GM19467 (cell line): ENCODE measurements around the gene RNF220.

Experiments used
- ATAC-seq: cut with Tn5 transposase; IDR thresholded peaks from one replicate; pipeline ENCODE4 v1.9.1; 2021; ENCODE audit warnings: mild to moderate bottlenecking, moderate library complexity; ENCODE audit not compliant: unreplicated experiment

Gene RNF220

DNA sequence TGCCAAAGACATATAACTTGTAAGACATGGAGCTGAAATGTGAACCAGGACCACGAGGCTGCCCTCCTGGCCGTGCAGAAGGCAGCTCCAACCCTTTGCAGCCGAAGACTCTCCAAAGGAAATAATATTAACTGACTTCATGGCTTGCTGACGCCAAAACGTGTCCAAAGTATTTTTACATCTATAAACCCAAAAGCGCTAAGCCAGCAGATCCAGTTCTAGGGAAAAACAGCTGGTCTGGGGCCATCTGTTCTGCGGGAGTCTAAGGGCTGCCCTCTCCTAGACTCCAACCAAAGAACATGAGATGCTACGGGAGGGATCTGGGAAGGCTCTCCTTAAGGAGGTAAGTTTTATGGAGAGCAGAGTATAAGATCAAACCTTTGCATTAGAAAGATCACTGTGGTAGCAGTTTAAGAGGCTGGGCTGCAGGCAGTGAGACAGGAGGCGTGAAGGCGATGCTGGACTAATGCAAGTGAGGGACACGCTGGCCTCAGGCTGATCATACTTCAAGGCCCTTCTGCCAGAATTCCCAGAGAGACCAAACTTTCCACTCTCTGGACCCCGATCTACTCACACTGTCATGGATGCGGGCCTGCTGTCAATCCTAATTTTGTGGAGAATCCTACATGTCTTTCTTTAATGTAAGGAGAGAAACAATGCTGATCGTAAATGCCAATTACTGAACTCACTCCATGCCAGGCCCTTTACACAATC lies 268.1 kb downstream of the RNF220 start:
- no peak for ATAC-seq

DNA sequence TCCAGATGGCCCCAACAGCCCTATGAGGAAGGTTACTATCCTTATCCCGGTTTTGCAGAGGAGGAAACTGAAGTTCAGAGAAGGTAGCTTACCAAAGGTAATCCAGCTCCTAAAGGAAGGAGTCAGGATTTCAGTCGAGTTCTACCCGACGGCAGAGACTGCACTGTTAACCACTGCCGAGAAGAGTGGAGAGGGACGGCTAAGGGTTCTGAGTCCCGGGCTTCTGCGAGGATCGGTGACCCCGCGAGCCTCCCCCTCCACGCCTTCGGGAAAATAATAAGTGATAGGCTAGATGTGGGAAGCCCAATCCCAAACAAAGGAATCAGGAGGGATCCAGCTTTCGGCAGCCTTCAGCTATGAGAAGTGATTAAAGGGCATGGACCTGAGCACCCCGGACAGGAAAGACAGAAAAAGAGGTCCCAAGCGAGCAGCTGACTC lies 268.6 kb downstream of the RNF220 start:
- ATAC-seq = peak; percentile 0

DNA sequence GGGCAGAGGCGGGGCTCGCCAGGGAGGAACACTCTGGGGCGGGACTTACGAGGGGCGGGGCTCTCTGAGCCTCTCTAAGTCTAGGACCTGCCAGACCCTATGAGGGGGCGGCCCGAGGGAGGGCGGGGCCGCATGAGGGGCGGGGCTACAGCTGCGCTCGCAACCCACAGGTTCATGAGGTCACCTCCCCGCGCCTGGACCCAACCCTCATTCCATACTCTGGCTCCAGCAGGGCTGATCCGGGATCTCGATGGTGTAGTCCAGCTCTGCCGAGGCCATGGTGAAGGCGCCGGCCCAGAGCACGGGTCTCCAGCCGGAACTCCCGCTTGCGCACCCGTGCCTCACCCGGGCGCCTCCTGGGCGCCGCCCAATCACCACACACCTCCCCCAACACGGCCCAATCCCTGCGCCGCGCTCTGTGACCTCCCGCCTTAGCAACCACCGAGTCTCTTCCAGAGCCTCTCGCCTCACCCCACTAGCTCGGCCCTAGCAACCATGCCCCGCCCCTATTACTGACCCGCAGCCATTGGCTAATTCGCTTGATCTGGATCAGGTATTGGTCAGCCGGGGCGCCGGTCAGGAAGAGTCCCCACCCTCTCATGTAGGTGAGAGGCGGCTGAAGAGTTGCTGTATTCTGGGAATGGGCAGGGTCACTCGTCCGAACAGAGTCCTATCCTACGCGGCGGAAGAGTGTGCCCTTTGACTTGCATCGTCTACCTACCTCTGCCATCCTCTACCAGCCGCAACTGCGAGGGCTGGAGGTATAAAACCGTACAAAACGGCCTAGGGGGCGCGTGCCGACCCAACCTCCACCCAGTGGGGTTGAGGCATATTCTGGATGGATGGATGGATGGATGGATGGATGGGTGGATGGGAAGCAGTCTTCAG lies 269.3 kb downstream of the RNF220 start, which contains the start of the genes ARMH1 and TMEM53:
Gene ARMH1, plus strand, starts transcription at position 602 of the 888 bp plus-strand sequence. CDS start 14,984 bp downstream, outside the sequence.
Gene TMEM53, minus strand, starts transcription at position 369 of the 888 bp plus-strand sequence. Its CDS starts 90 bp downstream, at position 279.
- ATAC-seq = peak; percentile 90

DNA sequence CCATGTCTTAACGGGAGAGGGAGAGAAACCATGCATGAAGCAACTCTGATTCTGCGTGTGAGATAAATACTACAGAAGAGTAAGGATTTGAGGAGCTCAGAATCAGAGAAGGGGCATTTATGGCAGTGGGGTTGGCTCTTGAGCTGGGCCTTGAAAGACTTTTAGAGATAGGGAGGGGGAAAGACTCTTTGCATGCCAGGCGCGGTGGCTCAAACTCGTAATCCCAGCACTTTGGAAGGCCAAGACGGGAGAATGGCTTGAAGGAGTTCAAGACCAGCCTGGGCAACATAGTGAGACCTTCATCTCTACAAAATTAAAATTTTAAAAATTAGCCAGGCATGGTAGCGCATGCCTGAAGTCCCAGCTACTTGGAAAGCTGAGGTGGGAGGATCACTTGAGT lies 270.1 kb downstream of the RNF220 start:
- no peak for ATAC-seq

DNA sequence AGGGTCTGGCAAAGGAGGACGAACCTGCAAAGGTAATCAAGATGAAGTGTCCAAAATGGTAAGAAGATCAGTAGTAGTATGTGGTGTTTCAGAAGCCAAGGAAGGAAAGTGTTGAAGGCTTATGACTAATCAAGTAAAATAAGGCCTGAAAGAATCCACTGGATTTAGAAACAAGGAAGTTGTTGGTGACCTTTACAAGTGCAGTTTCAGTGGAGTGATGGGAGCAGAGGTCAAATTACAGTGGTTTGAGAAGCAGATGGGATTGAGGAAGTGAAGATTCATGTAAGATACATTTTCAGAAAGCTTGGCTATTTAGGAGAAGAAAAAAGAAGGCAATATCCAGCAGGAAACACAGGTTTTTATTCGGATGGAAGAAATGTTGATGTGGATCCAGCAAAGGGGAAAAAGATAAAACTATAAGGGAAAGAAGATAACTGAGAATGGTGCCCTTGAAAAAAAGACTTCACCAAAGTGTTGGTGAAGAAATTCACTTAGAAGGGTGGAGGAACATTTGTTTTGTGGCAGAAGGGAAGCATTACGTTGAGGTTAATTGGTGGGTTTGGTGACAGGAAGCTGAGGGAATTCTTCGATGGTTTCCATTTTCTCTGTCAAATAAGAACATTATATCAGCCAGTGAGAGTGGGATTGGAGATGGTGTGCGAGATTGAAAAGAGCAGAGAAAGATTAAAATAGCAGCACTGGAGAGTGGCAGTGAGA lies 271.6 kb downstream of the RNF220 start:
- no peak for ATAC-seq

DNA sequence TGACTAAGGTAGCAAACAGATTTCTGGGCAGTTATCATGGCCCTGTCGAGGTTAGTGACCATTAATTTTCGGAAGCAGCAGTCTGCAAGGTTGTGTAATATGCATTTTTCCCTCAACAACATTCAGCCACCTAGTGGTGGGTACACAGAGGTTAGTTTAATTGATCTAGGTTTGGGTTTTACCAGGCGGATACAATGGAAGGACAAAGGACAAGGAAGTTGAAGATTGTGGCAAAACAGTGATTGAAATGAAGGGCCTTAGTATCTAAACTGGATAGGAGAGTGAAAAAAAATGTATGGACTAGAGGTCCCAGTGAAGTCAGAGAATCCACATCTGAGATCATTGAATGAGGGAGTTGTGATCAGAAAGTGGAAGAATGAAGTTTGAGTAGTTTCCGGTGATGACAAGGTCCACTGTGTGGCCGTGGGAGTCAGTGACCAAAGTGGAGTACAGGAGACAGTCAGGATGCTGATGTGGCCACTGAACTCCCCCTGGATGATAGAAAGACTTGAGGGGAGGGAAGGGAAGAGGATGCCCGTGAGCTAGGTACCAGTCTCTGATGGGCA lies 272.2 kb downstream of the RNF220 start:
- ATAC-seq = no peak

DNA sequence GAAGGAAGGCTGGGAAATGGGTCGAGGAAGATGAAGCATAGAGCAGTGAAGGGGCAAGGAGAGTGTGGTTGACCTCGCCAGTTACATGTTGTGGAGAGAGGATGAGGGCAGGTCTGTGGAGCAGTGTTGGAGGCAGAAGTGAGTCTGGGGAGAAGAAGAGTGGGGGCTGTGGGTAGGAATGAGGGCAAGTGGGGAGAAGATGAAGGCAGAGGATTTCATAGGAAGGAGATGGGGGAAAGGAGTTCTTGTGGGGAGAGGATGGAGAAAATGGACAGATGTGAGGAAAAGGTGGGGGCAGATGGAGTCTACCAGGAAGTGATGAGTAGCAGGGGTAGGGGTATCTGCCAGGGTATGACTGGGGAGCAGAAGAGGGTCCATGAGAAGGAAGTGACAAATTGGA lies 273.1 kb downstream of the RNF220 start:
- no peak for ATAC-seq

DNA sequence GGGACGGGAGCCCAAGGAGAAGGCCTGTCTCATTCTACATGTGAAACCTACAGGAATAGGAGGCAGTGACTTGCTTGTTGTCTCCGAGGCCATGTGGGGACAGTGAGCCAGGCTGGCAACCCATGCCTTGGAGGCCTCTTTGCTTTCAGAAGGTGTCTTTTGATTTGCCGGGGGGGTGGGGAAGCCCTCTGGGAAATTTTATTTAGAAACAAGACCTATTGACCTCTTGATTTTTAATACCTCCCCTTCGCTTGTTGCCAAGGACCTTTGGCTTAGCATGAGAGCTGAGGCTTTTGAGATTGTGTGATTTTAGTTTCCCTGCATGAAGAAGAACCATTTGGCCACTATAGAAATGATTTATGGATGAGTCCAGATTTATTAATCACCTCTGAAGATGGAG lies 273.6 kb downstream of the RNF220 start:
- ATAC-seq = no peak

DNA sequence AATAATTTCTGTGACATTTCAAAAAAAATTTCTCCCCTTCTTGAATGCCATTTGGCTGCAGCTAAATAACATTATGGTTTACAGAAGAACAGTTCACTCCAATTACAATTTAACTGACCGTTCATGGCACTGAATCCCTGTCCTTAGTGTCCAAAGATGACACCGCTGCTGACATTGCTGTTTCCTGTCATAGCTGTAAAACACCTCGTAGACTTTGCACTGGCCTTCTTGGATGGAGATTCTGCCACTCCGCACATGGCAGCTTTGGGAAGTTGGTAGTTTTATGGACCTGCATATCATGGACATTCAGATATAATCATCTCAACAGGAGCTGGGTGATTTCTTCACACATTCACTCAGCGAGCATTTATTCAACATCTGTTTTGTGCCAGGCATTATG lies 274.4 kb downstream of the RNF220 start:
- no peak for ATAC-seq

DNA sequence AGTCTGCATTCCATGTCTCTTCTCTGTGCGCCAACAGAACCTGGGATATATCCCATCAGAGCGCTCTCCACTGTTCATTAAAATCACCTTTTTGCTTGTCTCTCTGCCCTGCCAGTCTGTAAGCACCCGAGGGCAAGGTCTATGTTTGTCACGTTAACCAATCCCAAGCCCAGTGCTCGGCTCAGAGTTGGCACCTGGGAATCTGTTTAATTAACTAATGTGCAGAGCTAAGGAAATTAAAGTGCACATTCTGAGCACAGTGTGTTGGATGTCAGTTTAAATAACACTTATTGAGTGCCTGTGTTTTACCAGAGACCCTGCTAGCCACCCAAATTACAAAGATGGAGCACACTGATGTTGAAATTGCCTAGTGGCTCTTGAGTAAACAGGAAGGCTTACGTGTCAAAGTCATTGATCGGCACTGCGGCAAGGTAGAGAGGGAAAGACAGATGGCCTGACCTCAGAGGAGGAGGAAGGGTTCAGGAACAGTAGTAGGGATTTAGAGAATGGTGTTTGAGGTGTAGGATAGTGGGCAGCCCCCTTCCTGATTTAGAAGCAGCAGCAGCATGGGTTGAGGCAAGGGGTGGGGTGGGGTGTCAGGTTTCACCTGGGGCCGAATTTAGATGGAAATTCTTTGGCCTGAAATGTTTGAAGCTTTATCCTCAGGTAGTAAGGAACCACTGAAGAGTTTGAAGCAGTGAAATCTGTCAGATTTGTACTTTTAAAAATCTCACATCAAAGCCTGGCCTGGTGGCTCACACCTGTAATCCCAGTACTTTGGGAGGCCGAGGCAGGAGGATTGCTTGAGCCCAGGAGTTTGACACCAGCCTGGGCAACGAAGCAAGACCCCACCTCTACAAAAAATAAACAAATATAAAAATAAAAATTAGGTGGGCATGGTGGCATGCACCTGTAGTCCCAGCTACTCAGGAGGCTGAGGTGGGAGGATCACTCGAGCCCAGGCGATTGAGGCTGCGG lies 277.1 kb downstream of the RNF220 start:
- no peak for ATAC-seq

DNA sequence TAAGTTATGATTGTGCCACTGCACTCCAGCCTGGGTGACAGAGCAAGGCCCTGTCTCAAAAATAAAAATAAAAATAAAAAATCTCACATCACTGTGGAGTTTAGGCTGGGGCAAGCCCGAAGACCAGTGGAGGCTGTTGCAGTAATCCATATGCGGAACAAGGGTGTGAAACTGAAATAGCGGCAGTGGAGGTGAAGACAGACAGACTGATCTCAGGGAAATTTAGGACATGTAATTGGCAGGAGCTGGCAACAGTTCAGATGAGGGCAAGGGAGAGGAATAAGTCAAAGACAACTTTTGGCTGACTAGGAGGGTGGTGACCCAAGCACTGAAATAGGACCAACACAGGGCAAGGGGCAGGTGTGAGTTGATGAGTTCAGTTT lies 277.8 kb downstream of the RNF220 start:
- no peak for ATAC-seq

DNA sequence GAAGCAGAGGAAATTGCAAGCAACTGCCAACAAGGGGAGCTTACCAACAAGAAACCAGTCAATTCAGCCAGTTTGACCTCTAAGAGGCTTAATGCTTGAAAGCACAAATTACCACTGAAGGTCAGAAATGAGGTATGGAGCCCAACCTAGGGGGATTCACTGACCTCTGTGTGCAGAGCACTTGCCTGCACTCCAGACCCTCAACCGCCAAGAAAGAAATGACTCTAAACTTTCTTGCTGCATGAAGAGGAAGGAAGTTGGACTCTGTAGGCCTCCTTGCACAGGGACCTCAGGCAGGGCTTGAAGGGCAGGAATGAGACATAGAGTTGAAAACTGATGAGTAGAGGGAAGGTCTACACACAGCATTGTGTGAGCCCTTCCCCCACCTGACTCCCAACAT lies 279.5 kb downstream of the RNF220 start:
- peak; percentile 68 for ATAC-seq

DNA sequence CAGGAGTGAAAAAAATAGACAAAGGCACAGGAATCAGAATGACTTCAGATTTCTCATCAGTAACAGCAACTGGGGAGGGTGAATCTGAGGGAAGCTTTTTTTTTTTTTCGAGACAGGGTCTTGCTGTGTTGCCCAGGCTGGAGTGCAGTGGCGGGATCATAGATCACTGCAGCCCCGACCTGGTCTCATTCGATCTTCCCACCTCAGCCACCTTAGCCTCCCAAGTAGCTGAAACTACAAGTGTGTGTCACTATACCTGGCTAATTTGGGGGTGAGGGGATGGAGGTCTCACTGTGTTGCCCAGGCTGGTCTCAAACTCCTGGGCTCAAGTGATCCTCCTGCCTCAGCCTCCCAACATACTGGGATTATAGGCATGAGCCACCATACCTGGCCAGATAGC lies 280.2 kb downstream of the RNF220 start:
- no peak for ATAC-seq

DNA sequence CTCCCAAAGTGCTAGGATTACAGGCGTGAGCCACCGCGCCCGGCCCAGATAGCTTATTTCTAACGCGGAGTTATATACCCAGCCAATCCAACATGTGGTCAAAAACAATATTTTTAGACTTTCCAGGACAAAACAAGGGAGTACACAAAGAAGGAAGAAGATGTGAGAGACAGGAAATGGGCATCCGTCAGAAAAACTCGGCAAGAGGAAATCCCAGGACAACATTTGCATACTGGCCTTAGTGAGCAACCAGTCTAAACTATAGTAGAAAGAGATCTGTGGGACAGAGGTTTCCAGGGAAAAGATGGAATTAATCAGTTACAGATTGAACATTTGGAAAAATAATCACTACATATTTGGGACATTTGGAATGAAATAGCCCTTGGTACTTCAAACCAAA lies 280.8 kb downstream of the RNF220 start:
- no peak for ATAC-seq

DNA sequence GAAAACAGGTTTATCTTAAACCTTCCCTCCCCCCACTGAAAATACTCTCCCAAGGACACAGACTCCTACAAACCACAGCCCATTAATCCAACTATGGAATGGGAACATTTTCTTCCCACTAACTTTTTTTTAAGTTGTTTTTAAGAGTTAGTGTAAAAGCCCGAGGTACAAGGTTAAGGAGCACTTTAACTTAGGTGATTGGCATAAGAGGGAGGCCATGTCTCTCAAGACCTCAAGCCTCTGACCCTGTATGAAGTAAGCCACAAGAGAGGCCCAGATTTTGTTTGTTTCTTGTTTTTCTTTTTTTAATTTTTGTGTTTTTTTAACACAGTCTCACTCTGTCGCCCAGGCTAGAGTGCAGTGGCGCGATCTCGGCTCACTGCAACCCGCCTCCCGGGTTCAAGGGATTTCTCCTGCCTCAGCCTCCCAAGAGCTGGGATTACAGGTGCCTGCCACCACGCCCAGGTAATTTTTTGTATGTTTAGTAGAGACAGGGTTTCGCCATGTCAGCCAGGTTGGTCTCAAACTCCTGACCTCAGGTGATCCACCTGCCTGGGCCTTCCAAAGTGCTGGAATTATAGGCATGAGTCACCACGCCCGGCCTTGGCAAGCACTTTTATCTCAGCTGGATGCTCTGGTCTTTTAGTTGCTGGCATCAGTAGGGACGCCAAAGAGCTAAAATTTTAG lies 283.8 kb downstream of the RNF220 start:
- ATAC-seq = no peak

DNA sequence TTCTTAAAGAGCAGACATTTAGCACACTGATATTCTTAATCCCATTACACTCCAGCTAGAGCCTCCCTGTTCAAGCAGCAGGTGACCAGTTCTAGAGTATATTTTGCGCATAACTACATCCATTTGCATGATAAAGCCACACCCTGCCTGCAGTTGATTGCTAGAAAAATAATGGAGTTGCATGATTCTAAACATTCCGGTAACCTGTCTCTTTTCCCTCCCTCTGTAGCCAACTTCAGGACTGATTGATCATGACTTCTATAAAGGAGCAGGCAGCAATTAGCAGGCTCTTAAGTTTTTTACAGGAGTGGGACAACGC lies 284.4 kb downstream of the RNF220 start:
- no peak for ATAC-seq

DNA sequence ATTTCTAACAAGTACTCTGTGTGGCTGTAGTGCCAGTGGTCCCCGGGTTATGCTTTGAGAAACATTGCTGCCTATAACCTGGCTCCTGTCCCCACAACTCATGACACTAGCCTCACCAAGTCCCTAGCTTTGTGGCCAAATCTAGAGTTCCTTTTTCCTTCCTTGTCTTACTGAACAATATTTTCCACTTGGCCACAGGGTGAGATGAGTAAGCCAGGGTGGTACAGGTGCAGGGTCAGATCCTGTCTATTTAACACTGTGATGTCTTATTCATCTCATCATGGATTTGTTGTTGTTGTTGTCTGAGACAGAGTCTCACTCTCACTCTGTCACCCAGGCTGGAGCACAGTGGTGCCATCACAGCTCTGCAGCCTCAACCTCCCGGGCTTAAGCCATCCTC lies 288.1 kb downstream of the RNF220 start:
- no peak for ATAC-seq

DNA sequence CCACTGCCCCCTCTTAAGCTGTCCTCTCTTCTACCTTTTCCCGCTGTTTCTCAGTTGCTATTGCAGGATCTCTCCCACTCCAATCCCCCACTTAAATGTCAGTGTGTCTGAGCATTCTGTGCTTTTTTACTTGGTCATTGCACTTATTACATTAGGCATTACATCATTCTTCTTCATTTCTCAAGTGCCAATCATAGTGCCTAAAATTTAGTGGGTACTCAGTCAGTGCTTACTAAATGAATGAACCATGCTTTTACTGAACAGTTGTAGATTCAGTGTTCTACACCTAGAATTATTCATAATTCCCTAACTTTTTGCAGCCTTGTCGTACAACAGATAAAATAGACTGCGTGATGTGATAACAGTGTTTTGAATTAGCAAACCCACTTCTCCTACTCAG lies 288.8 kb downstream of the RNF220 start:
- ATAC-seq = no peak

DNA sequence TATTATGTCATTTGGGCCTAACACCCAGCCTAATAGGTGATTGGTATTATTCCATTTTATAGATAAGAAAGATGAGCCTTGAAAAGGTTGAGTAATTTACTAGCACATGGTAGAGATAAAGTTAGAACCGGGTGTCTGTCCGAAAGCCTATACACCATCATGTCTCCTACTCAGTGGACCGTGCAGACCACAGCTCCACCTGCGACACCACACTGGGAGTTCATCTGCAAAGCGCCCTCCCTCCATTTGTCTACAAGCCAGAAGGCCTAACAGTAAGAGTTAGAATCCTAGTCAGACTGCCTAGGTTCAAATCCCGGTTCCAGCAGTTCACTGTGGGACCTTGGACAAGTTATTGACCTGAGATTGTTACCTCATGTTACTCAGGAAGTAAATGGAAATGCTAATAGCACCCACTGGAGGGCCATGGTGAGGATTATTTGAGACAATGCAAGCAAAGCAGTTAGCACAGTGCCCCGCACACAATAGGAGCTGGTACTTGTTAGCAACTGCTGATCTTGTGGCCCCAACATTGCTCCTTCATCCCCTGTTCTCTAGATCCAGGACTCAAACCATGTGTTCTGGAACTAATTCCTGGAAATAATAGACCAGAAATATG lies 289.9 kb downstream of the RNF220 start:
- ATAC-seq = no peak
